Upper lobe of left lung (tissue), 4 donors: ENCODE measurements around the gene IMMP2L.

Source experiments
- CTCF ChIP-seq, 6 experiments: fragments of 450-650 bp in 4 of 6; fragments of 200-600 bp in 2 of 6; sonication (generic) in 2 of 6; IDR thresholded peaks; one replicate each; pipeline ENCODE4 v1.5.1; 2016 to 2019; ENCODE audit warnings: antibody characterized with exemption in 6 of 6
- POLR2AphosphoS5 ChIP-seq, 2 donors: sonication (generic); formaldehyde crosslinking; IDR thresholded peaks; one replicate each; pipeline ENCODE4 v1.5.1; 2017; ENCODE audit warnings: antibody characterized with exemption in 2 of 2

GRCh38 chr7:110721395-110721794 is 840.9 kb downstream of the IMMP2L start:
- no peak for TF ChIP-seq CTCF (IDR thresholded peaks at IDR 0.05)
- no peak for TF ChIP-seq POLR2AphosphoS5 (IDR thresholded peaks at IDR 0.05)
